HL-60/S4 (cell line): ENCODE measurements around the gene OSBP2.

ENCODE experiments used
- in situ Hi-C: fragments of 300-500 bp; cut with MboI; formaldehyde crosslinking; loops from 2 replicates; pipeline ENCODE4 v1.14.3; 2022; ENCODE audit warnings: low sequenced_read_pairs

The OSBP2 gene

DNA sequence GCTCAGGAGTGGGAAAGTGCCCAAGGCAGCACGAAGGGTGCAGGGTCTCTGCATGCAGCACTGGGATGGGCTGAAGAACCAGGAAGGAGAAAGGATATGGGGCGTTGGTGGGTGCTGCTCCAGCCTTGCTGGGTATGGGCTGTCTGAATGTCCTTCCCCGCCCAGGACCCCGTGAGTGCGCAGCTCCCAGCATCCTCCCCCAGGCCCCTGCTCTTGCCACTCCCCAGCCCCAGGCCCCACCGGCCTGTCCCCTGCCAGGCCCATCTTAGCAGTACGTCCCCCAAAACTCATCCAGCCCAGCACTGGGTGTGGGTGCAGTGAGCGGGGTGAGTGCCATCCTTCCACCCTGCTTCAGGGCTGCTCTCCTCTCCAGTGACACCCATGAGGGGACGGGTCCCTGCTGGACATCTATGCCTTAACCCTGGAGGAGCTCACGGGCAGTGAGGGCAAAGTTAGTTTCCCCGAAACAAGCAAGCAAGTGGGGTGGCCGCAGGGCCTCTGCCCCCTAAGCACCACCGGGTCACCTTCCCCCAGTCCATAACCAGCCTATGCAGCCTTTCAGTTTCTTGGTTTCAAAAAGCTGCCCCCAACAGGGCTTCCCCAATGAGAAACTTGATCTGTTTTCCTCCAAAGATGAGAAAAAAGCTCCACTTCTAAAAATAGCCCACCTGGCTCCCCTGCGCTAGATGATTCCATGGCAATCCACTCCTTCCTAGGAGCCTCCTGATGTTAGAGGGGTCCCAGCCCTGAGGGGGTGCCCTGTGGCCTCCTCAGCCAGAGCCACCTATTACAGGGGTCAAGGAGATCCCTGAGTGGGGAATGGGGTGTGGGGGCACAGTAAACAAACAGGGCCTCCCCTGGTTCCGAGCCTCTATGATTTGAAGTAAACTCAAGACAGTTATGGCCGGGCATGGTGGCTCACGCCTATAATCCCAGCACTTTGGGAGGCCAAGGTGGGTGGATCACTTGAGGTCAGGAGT is 170.1 kb downstream of the OSBP2 start:
- in situ Hi-C loops, result no loop called here

DNA sequence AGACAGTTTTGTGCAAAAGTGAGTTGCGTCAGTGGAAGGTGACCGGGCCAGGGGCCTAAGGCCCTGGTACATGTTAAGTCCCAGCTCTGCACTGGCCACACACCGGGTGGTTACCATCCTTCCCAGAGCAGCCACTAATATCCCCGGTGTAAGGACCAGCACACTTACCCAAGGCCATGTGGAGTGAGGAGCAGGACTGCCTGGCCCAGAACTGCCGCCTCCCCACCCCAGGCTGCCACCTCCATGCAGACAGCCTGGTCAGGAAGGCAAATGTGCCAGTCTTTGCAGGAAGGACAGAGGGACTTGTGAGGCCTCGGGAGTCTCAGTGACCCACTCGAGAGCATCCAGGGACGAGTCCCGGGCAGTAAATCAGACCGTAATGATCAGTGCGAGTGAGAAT is 171.0 kb downstream of the OSBP2 start:
- in situ Hi-C loops, result no loop called here

DNA sequence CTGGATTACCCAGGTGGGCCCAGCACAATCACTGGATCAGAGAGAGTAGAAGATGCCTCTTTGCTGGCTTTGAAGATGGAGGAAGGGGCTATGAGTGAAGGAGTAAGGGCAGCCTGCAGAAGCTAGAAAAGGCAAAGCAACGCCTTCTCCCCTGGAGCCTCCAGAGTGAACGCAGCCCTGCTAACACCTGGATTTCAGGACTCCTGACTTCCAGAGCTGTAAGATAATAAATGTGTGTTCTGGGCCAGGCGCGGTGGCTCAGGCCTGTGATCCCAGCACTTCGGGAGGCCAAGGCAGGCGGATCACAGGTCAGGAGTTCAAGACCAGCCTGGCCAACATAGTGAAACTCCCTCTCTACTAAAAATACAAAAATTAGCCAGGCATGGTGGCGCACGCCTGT is 171.5 kb downstream of the OSBP2 start:
- in situ Hi-C loops, result no loop called here

DNA sequence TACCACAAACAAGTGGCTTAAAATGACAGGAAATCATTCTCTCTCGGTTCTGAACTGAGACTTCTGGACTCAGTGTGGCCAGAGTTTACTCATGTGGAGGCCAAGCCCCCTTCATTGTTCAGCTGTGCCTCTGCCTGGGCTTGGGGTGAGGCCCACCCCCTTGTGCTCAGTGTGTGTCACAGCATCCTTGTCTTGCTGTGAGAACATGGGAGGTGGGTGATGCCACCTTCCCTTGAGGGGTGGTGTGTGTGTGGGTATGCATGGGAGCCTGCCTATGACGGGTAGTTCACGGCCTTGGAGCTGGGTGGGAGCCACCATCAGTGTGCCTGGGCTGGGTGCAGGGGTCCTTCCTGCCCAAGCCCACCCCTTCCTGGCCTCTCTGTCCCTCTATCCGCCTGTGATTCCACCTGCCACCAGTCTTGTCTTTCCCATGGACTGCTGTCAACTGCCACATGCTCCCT is 172.2 kb downstream of the OSBP2 start:
- in situ Hi-C loops, result no loop called here

DNA sequence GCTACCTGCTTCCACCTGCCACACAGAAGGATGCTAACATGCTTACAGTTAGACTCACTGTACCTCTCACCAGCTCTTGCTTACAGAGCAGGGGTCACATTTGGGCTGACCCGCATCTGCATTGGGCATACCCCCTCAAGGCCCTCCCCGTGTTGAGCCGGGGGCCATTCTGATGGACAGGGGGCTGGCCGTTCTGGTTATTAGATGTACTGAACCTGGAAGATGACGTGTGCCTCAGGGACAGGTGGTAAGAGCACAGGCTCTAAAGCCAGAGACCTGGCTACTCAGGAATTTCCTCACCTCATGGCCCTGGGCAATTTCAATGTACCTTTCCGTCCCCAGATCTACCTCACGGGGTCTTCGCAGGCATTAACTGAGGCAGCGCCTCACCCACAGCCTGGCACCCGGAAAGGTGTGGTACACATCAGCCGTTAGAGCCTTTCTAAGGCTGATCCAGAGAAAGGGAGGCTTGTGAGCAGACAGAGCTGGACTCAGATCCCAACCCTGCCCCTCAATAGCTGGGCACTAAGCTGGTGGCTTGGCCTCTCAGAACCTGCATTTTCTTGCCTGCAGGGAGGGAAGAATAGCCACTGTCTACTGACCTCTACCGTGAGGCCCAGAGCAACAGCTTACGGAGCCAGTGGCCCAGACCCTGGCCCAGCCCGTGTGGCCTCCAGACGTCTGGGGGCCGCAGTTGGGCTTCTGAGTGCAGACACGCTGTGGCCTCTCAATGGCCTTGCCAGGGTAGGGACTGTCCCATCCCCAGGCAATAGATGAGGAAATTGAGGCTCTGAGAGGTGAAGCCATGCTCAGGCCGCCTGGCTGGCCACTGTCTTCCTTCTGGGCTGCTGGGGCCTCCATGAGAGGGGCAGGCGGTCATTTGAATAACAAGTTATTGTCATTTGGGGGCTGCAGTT is 173.3 kb downstream of the OSBP2 start:
- in situ Hi-C loops, result no loop called here

DNA sequence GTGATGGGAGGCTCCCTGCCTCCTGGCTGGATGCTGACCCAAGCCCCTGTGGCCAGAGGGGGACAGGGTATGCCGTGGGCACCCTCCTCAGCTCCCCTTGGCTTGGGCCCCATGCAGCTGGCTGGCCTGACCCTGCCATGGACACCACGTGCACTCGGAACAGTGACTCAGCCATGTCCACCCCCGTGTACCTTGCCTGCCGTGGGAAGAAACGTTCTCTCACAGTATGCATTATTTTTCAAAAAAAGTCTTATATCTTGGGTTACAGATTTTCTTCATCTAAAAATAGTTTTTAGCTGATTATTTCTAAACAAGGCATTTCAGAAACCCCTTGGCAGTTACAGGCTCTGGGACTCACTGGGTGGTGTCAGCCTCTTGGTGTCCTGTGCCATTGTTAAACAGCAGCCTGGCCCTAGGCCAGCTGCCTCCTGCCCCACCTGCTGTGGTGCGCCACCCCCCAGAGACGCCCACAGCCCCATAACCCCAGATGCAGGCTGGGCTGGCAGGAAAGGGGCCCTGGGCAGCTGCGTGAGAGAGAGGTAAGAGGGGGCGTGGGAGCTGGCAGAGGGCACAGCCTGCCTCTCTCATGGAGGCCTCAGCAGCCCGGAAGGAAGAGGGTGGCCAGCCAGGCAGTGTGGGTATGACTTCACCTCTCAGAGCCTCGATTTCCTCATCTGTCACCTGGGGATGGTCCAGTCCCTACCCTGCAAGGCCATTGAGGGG is 174.2 kb downstream of the OSBP2 start:
- in situ Hi-C loops, result no loop called here

DNA sequence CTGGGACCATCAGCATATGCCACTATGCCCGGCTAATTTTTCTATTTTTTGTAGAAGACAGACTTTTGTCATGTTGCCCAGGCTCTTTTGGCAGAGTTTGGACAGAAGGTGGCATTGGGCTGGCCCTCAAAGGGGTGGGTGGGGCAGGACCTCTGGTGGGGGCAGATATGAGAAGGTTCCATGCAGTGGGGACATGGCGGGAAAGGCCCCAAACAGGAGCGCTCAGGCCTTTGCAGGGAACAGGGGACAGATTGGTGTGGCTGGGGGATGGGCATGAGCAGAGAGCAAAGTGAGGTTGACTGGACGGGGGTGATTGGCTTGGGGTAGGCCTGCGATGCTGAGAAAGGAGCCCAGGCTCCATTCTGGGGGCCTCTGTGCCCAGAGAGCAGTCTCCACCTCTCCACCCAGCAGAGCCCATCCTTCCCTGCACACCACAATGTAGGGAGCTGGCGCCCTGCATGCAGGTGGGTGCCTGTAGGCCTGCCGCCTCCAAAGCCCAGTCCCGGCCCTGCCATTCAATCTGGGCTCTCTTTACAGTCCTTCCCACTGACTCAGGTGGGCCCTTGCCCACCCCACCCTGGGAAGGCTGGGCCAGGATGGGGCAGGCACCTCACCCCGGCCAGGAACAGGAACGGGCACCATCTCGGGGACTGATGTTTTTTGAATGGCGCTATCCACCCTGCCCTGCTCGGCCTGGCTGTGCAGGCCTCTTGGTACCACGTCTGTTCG is 175.2 kb downstream of the OSBP2 start:
- in situ Hi-C loops, result no loop called here

DNA sequence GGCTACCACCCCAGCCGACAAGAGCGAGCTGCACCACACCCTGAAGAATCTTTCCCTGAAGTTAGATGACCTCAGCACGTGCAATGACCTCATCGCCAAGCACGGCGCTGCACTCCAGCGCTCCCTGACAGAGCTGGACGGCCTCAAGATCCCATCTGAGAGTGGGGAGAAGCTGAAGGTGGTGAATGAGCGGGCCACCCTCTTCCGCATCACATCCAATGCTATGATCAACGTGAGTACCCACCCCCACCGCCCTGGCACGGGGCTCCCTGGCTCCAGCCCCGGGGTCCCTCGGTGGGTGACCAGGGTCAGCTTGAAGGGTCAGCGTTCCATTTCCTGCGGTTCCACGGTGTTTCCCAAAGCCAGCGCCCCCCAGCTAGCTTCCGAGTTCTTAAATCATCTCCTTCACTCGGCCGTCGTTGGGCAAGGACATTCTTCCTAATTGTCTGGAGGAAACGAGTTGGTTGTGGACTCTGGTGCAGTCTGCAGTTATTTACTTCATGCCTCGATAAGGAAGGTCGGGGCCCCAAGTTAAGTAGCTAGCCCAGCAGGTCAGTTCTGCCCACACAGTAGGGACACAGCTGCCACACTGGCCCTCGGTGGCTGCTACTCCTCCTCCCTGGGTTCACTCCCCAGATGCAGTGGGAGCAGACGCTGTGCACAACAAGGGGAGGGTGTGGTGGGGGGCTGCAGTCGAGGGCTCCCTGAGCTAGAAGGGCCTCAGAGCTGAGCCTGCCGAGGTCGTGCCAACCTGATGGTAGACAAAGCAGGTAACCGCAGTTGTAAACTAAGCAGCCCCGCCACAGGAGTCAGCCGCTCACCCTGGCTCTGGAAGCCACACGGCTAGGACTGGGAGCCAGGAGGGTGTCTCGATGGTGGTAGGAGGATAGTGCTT is 176.0 kb downstream of the OSBP2 start:
- in situ Hi-C loops, result no loop called here

DNA sequence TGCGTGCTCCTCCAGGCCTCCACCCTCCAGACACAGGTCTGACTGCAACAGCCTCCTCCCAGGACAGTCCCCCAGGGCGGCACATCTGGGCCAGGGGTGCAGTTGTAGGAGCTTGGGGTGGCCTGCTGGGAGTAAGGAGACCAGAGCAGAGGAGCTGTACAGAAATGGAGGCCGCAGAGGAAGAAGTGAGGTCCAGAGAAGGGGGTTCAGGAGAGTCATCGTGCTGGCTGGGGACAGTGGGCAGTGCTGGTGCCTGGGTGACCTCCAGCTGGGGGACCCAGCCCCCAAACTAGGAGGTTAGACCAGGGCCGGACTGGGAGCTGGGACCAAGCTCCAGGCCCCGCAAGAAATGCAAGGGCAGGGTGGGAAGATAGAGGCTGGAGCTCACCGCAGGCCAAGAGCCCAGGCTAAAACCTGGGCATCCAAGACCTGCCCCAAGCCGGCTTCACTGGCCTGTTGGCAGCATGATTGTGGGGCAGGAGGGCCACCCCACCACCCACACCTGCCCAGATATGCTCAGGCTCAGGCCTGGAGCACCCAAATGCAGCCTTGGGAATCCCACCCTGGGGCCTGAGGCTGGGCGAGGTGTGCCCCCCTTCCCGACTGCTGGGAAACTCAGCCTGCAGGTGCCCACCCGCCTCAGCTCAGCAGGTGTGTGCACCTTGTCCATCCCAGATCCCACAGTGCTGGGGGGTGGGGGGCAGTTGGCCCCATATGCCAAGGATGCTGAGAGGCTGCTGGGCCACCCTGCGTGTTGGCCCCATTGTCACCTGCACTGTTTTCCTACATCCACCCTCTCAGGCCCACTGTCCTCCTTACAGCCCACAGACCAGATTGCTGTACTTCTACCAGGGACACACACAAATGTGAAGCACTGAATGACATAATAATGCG is 177.0 kb downstream of the OSBP2 start:
- in situ Hi-C loops, result no loop called here

DNA sequence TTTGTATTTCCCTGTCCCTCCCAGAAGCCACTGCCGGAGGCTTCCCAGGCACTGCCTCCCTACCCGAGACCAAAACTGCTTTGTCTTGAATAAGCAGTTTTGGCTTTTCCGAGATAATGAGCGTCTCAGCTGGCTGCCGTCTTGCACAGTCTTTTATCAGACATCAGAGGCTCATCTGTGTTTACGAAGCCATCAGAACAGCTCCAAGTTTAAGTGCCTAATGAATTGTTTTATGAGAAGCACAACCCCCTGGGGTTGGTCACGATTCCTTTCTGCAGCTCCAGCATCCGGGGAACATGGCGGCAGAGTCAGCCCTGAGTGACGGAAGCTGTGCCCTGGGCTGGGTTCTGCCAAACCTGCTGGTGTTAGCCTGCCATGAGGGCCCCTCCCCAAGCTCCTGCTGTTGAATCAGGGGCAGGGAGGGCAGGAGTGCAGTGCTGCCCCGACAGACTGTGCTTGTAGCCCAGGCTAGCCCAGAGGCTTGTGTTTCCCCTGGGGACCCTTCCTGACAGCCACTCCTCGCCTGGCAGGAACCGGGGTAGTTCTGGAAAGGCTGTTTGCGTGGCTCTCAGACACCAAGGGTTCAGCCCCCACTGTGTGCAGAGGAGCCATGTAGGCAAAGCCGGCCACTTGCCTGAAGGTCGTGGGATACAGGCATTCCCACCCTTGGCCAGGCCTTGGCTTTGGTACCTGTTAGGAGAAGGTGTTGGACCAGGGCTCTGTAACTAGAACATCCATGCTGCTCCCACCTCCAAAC is 177.8 kb downstream of the OSBP2 start:
- in situ Hi-C loops, result no loop called here

DNA sequence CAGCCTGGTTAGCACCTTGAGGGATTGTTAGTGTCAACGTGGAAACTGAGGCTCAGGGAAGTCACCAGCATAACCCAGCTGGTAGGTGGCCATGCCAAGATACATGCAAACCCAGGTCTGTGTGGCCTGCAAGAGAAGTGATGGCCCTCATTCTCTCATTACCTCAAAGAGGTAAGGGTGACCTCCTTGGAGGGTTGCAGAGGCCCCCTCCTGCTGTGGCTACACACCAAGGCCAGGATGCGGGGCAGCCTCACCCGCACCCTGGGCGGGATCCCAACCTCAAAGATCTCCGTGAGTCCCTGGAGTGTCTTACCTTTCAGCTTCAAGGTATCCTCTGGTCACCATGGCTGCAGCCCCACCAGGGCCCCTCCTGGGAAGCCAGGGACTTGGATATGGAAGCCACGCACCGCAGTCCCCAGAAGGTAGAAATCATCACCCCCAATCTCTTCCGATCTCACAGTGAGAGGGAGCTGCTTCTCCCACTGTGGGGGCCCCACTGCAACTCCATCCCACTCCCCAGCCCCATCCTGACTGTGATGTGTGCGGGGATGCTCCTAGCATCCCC is 178.5 kb downstream of the OSBP2 start:
- in situ Hi-C loops, result no loop called here

DNA sequence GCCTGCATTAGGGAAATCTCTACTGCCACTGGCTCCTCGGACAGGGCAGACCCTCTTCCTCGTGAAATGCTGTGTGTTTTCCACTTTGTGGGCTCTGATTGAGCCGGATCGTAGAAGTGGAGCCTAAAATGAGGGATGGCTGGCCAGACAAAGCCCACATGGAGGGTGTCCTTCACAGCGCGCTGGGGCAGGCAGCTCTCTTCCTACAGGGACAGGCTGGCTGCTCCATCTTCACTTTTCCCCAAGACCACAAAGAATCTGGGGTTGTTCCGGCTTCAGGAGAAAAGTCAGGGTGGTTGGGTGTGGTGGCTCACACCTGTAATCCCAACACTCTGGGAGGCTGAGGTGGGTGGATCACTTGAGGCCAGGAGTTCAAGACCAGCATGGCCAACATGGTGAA is 179.0 kb downstream of the OSBP2 start:
- in situ Hi-C loops, result no loop called here

DNA sequence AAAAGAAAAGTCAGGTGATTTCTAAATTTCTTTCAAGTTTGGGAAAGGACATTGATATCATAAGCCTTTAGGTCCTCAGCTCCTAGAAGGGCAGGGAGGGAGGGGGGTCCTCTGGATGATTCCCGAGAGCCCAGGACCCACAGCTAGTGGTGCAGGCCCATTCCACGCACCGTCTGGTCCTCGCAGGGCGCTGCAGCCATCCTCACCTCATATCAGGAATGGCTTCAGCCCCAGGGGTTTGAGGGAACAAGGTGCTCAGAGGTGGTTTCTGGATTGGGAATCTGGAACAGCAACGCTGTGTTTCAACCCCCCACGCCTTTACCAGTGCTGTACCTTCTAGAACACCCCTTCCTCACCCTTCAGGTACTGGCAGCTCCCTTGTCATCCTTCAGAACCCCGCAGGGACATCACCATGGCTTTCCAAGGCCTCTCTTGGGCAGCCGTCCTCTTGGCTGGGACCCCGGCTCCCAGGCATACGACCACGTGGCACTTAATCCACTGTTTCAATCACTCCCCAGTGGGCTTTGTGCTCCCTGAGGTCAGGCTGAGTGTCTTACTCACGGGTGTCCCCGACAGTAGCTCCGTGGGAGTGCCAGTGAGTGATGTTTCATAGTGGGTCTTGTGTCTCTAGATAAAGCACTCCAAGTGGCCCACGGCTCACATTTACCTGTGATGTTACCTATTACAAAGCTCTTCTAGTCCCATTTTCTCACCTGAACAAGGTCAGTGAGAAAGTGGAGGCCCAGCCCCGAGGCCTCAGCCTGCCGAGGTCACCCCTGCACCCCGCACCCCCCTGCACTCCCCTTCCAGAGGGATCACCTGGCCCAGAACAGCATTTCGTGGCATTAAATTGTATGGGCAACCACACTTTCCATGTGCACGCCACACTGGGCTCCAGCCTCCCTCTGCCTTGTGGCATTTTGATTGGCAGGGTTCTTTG is 180.0 kb downstream of the OSBP2 start:
- in situ Hi-C loops, result no loop called here

DNA sequence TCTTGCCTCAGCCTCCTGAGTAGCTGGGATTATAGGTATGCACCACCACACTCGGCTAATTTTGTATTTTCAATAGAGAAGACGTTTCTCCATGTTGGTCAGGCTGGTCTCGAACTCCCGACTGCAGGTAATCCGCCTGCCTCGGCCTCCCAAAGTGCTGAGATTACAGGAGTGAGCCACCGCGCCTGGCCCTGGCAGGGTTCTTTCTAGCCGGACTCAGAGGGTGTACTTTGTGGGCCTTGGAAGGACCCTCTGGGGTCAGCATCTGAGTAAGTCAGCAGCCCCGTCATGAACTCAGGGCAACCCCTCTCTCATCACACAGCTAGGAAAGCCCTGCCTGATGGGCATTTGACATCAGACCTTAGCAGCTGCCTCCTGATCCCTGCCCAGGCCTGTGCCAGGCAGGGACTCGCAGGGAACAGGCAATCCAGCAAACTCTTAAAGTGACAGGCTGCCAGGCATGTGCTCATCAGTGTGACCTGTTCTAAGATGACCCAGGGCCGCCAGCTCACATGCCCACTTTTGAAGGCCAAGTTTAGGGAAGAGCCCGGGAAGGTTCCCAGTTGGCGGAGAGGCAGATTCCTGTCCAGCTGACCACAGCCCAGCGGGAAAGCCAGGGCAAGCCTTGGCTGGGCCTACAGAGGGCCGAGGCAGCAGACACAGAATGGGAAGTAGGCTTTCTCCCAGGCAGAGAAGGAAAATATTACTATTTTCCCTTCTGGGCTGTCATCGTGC is 181.0 kb downstream of the OSBP2 start:
- in situ Hi-C loops, result no loop called here

DNA sequence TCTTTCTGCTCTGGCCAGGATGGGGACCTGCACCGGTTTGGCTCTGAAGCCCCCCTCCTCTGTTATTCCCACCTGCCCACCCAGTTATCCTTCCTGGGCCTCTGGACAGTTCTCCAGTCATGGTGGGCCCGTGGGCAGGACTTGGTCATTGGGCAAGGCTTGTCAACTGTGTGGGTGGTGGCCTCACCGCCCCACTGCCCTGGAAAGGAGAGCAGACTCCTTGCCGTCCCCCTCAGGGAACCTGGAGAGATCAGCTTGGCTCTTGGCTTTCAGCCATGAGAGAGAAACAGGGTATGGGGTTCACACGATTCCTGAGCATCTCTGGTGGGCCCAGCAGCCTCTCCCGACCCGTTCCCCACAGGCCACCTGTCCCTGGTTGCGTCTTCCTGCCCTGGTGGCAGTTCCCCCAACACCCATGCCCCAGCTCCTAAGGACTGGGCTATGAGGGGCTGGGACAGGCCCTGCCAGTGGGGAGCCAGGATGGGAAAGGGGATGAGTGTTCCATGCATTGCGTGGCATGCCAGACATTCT is 181.6 kb downstream of the OSBP2 start:
- in situ Hi-C loops, result no loop called here
